ENCODE results near the gene PDGFB. TPM values are rescaled to one million over a fixed set of nuclear protein-coding genes. Genes with fewer than 3 reads are reported as not detected.

The PDGFB gene
- total RNA-seq, 1 donor from 2014 or later: 159 TPM

GRCh38 chr22:39227542-39228272 lies 17.1 kb downstream of the PDGFB start:
- H3K4me3 ChIP-seq (ENCODE audit: low read depth, low read length): no peak overlapping the region
- H3K27me3 ChIP-seq (ENCODE audit: control insufficient read depth, insufficient read depth, low read length): no peaks in the 10 kb centered on the region
- H3K36me3 ChIP-seq (ENCODE audit: control insufficient read depth, insufficient read depth, low read length): peaks cover 9% of the 10 kb centered on the region
- no peak for DNase-seq (ENCODE audit: low read depth)
- no peak for TF ChIP-seq CTCF (IDR thresholded peaks at IDR 0.05; ENCODE audit: insufficient read depth, low read length, poor library complexity, severe bottlenecking)

- Histone ChIP-seq H3K27me3 (ENCODE audit: control insufficient read depth, insufficient read depth, low read length) (no peaks in the 10 kb centered on the region), H3K36me3 (ENCODE audit: control insufficient read depth, insufficient read depth, low read length) (peaks cover 7% of the 10 kb centered on the region), H3K4me3 (ENCODE audit: low read depth, low read length) (no peak overlapping the region)
- no peak for DNase-seq (ENCODE audit: low read depth)
- no peak for TF ChIP-seq CTCF (IDR thresholded peaks at IDR 0.05; ENCODE audit: insufficient read depth, low read length, poor library complexity, severe bottlenecking)
Measured at GRCh38 chr22:39226353-39226752, 18.4 kb downstream of the PDGFB start.

- H3K36me3 ChIP-seq (ENCODE audit: control insufficient read depth, insufficient read depth, low read length): peaks cover 7% of the 10 kb centered on the region
- H3K4me3 ChIP-seq (ENCODE audit: low read depth, low read length): no peak overlapping the region
Measured at GRCh38 chr22:39225591-39225990, 19.2 kb downstream of the PDGFB start.

GRCh38 chr22:39224550-39224949 lies 20.2 kb downstream of the PDGFB start:
- no peak for TF ChIP-seq CTCF (IDR thresholded peaks at IDR 0.05; ENCODE audit: insufficient read depth, low read length, poor library complexity, severe bottlenecking)
- no peak for DNase-seq (ENCODE audit: low read depth)
- no peaks in the 10 kb centered on the region for H3K27me3 ChIP-seq (ENCODE audit: control insufficient read depth, insufficient read depth, low read length)
- no peak overlapping the region for H3K4me3 ChIP-seq (ENCODE audit: low read depth, low read length)
- H3K36me3 ChIP-seq (ENCODE audit: control insufficient read depth, insufficient read depth, low read length): peaks cover 6% of the 10 kb centered on the region

More at GRCh38 chr22:39225591-39225990, 19.2 kb downstream of the PDGFB start:
- H3K27me3 ChIP-seq (ENCODE audit: control insufficient read depth, insufficient read depth, low read length): no peaks in the 10 kb centered on the region
- TF ChIP-seq CTCF (IDR thresholded peaks at IDR 0.05; ENCODE audit: insufficient read depth, low read length, poor library complexity, severe bottlenecking): no peak
- no peak for DNase-seq (ENCODE audit: low read depth)

DNA sequence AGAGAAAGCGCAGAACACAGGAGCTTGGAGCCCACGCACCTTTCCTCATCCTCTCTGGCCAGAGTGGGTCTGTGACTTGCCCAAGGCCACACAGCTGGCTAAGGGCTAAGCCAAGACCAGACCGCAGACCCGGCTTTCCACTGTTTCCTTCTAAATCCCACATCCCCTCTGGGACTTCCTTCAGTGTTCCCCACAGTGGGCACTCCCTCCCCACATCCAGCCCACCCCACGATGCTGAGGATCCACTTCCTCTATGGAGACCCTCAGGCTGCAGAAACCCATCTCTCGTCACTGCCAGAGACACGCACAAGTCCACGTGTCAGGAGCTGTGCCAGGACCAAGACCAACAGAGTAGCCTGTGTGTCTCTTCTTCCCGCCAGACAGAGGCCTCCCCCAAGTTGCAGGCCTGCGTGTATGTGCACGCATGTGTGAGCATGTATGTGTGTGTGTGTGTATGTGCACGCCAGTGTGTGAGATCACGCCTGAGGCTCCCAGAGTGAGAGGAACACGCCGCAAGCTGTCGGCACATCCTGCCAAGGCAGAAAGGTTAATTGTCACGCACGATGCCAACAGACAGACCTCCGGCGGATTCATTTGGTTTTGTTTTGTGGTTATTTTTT lies 21.6 kb downstream of the PDGFB start:
- H3K4me3 ChIP-seq (ENCODE audit: low read depth, low read length): no peak overlapping the region
- H3K27me3 ChIP-seq (ENCODE audit: control insufficient read depth, insufficient read depth, low read length): no peaks in the 10 kb centered on the region
- no peak for DNase-seq (ENCODE audit: low read depth)
- TF ChIP-seq CTCF (IDR thresholded peaks at IDR 0.05; ENCODE audit: insufficient read depth, low read length, poor library complexity, severe bottlenecking): no peak
- H3K36me3 ChIP-seq (ENCODE audit: control insufficient read depth, insufficient read depth, low read length): peaks cover 6% of the 10 kb centered on the region
